SK-N-SH treated with all-trans-retinoic acid at 6 μM for 48 hours (cell line): ENCODE measurements around the gene SKIL.

Experiments used
- ATAC-seq: fragments of 200-7000 bp; cut with Tn5 transposase; 3 replicates; pipeline ENCODE4 v1.9.1; 2020; ENCODE audit warnings: mild to moderate bottlenecking, moderate library complexity
- CSDC2 ChIP-seq: fragments of 250-450 bp; sonication (Bioruptor Pico); IDR thresholded peaks from 2 replicates; pipeline ENCODE4 v1.5.0; 2020; ENCODE audit warnings: mild to moderate bottlenecking, moderate library complexity
- ESRRG ChIP-seq: fragments of 250-450 bp; sonication (Bioruptor Pico); IDR thresholded peaks from 2 replicates; pipeline ENCODE4 v1.6.1; 2021; ENCODE audit warnings: mild to moderate bottlenecking
- GLIS3 ChIP-seq: fragments of 250-450 bp; sonication (Bioruptor Pico); IDR thresholded peaks from 2 replicates; pipeline ENCODE4 v1.5.0; 2020; ENCODE audit warnings: mild to moderate bottlenecking, moderate library complexity
- OSR1 ChIP-seq: fragments of 250-450 bp; sonication (Bioruptor Pico); IDR thresholded peaks from 2 replicates; pipeline ENCODE4 v1.8.0; 2022; ENCODE audit warnings: moderate library complexity, mild to moderate bottlenecking, inconsistent platforms
- PPARA ChIP-seq: fragments of 250-450 bp; sonication (Bioruptor Pico); IDR thresholded peaks from 2 replicates; pipeline ENCODE4 v1.5.0; 2020; ENCODE audit warnings: mild to moderate bottlenecking, borderline replicate concordance
- RARB ChIP-seq: fragments of 250-450 bp; sonication (Bioruptor Pico); IDR thresholded peaks from 2 replicates; pipeline ENCODE4 v1.8.0; 2021; ENCODE audit warnings: mild to moderate bottlenecking, moderate library complexity
- SNAI2 ChIP-seq: fragments of 250-450 bp; sonication (Bioruptor Pico); IDR thresholded peaks from 2 replicates; pipeline ENCODE4 v1.5.0; 2020; ENCODE audit warnings: mild to moderate bottlenecking, moderate library complexity
- TCF4 ChIP-seq: fragments of 250-450 bp; sonication (Bioruptor Pico); IDR thresholded peaks from 2 replicates; pipeline ENCODE4 v1.8.0; 2021; ENCODE audit warnings: mild to moderate bottlenecking, moderate library complexity, borderline replicate concordance
- TOX ChIP-seq: fragments of 250-450 bp; sonication (Bioruptor Pico); IDR thresholded peaks from 2 replicates; pipeline ENCODE4 v1.8.0; 2021; ENCODE audit warnings: mild to moderate bottlenecking, moderate library complexity, borderline replicate concordance
- ZC3H10 ChIP-seq: fragments of 250-450 bp; sonication (Bioruptor Pico); IDR thresholded peaks from 2 replicates; pipeline ENCODE4 v1.5.1; 2021; ENCODE audit warnings: mild to moderate bottlenecking, moderate library complexity
- ZFP3 ChIP-seq: fragments of 250-450 bp; sonication (Bioruptor Pico); IDR thresholded peaks from 2 replicates; pipeline ENCODE4 v1.5.0; 2020; ENCODE audit warnings: mild to moderate bottlenecking, moderate library complexity
- ZFP30 ChIP-seq: fragments of 450-650 bp; formaldehyde crosslinking; IDR thresholded peaks from 2 replicates; pipeline ENCODE4 v1.5.0; 2022; ENCODE audit warnings: mild to moderate bottlenecking, moderate library complexity
- ZNF565 ChIP-seq: fragments of 450-650 bp; formaldehyde crosslinking; conservative IDR thresholded peaks from 2 replicates; pipeline ENCODE4 v1.5.0; 2020; ENCODE audit warnings: low read depth, mild to moderate bottlenecking, moderate library complexity
- ZNF70 ChIP-seq: fragments of 450-650 bp; formaldehyde crosslinking; IDR thresholded peaks from 2 replicates; pipeline ENCODE4 v1.5.0; 2020; ENCODE audit warnings: mild to moderate bottlenecking, moderate library complexity
- ZNF8 ChIP-seq: fragments of 450-650 bp; formaldehyde crosslinking; IDR thresholded peaks from 2 replicates; pipeline ENCODE4 v1.5.0; 2020; ENCODE audit warnings: mild to moderate bottlenecking, moderate library complexity
- TF ChIP-seq, protein P1 (sequence below): fragments of 250-450 bp; sonication (Bioruptor Pico); IDR thresholded peaks from 2 replicates; pipeline ENCODE4 v1.8.0; 2020; ENCODE audit warnings: mild to moderate bottlenecking, moderate library complexity, borderline replicate concordance
- TF ChIP-seq, protein P2 (sequence below): fragments of 250-450 bp; sonication (Bioruptor Pico); IDR thresholded peaks from 2 replicates; pipeline ENCODE4 v1.8.0; 2021; ENCODE audit warnings: low read depth, mild to moderate bottlenecking, moderate library complexity, borderline replicate concordance
- TF ChIP-seq, protein P3 (sequence below): fragments of 250-450 bp; sonication (Bioruptor Pico); IDR thresholded peaks from 2 replicates; pipeline ENCODE4 v1.5.1; 2021; ENCODE audit warnings: mild to moderate bottlenecking, moderate library complexity
- TF ChIP-seq, protein P4 (sequence below): fragments of 250-450 bp; sonication (Bioruptor Pico); IDR thresholded peaks from 2 replicates; pipeline ENCODE4 v1.5.1; 2020; ENCODE audit warnings: low read depth, mild to moderate bottlenecking, moderate library complexity
- TF ChIP-seq, protein P5 (sequence below): fragments of 250-450 bp; sonication (Bioruptor Pico); IDR thresholded peaks from 2 replicates; pipeline ENCODE4 v1.5.0; 2020; ENCODE audit warnings: mild to moderate bottlenecking, moderate library complexity

SKIL gene

DNA sequence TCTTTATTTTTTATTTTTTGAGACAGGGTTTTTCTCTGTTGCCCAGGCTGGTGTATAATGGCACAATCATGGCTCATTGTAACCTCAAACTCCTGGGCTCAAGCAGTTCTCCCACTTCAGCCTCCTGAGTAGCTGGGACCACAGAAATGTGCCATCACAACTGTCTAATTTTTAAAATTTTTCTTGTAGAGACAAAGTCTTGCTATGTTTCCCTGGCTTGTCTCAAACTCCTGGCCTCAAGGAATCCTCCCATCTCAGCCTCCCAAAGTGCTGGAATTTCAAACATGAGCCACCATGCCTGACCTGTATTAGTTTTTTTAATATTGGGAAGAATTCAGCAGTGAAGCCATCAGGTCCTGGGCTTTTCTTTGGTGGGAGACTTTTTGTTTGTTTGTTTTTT is 47.6 kb downstream of the SKIL start:
- TF ChIP-seq ESRRG (no peak), ZNF565 (no peak), ZNF70 (CRISPR knock-in tag) (no peak), CSDC2 (CRISPR knock-in tag) (no peak), SNAI2 (CRISPR knock-in tag) (no peak), ZNF8 (no peak), TOX (no peak), TCF4 (CRISPR knock-in tag) (no peak), ZFP30 (CRISPR knock-in tag) (no peak), OSR1 (CRISPR knock-in tag) (no peak), RARB (CRISPR knock-in tag) (no peak)
- TF ChIP-seq, protein P1, sequence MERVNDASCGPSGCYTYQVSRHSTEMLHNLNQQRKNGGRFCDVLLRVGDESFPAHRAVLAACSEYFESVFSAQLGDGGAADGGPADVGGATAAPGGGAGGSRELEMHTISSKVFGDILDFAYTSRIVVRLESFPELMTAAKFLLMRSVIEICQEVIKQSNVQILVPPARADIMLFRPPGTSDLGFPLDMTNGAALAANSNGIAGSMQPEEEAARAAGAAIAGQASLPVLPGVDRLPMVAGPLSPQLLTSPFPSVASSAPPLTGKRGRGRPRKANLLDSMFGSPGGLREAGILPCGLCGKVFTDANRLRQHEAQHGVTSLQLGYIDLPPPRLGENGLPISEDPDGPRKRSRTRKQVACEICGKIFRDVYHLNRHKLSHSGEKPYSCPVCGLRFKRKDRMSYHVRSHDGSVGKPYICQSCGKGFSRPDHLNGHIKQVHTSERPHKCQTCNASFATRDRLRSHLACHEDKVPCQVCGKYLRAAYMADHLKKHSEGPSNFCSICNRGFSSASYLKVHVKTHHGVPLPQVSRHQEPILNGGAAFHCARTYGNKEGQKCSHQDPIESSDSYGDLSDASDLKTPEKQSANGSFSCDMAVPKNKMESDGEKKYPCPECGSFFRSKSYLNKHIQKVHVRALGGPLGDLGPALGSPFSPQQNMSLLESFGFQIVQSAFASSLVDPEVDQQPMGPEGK = no peak
- TF ChIP-seq, protein P2, sequence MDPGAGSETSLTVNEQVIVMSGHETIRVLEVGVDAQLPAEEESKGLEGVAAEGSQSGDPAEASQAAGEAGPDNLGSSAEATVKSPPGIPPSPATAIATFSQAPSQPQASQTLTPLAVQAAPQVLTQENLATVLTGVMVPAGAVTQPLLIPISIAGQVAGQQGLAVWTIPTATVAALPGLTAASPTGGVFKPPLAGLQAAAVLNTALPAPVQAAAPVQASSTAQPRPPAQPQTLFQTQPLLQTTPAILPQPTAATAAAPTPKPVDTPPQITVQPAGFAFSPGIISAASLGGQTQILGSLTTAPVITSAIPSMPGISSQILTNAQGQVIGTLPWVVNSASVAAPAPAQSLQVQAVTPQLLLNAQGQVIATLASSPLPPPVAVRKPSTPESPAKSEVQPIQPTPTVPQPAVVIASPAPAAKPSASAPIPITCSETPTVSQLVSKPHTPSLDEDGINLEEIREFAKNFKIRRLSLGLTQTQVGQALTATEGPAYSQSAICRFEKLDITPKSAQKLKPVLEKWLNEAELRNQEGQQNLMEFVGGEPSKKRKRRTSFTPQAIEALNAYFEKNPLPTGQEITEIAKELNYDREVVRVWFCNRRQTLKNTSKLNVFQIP = no peak
- TF ChIP-seq, protein P3, sequence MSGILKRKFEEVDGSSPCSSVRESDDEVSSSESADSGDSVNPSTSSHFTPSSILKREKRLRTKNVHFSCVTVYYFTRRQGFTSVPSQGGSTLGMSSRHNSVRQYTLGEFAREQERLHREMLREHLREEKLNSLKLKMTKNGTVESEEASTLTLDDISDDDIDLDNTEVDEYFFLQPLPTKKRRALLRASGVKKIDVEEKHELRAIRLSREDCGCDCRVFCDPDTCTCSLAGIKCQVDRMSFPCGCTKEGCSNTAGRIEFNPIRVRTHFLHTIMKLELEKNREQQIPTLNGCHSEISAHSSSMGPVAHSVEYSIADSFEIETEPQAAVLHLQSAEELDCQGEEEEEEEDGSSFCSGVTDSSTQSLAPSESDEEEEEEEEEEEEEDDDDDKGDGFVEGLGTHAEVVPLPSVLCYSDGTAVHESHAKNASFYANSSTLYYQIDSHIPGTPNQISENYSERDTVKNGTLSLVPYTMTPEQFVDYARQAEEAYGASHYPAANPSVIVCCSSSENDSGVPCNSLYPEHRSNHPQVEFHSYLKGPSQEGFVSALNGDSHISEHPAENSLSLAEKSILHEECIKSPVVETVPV (CRISPR knock-in tag) = no peak
- TF ChIP-seq, protein P4, sequence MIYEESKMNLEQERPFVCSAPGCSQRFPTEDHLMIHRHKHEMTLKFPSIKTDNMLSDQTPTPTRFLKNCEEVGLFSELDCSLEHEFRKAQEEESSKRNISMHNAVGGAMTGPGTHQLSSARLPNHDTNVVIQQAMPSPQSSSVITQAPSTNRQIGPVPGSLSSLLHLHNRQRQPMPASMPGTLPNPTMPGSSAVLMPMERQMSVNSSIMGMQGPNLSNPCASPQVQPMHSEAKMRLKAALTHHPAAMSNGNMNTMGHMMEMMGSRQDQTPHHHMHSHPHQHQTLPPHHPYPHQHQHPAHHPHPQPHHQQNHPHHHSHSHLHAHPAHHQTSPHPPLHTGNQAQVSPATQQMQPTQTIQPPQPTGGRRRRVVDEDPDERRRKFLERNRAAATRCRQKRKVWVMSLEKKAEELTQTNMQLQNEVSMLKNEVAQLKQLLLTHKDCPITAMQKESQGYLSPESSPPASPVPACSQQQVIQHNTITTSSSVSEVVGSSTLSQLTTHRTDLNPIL = no peak
- TF ChIP-seq, protein P5, sequence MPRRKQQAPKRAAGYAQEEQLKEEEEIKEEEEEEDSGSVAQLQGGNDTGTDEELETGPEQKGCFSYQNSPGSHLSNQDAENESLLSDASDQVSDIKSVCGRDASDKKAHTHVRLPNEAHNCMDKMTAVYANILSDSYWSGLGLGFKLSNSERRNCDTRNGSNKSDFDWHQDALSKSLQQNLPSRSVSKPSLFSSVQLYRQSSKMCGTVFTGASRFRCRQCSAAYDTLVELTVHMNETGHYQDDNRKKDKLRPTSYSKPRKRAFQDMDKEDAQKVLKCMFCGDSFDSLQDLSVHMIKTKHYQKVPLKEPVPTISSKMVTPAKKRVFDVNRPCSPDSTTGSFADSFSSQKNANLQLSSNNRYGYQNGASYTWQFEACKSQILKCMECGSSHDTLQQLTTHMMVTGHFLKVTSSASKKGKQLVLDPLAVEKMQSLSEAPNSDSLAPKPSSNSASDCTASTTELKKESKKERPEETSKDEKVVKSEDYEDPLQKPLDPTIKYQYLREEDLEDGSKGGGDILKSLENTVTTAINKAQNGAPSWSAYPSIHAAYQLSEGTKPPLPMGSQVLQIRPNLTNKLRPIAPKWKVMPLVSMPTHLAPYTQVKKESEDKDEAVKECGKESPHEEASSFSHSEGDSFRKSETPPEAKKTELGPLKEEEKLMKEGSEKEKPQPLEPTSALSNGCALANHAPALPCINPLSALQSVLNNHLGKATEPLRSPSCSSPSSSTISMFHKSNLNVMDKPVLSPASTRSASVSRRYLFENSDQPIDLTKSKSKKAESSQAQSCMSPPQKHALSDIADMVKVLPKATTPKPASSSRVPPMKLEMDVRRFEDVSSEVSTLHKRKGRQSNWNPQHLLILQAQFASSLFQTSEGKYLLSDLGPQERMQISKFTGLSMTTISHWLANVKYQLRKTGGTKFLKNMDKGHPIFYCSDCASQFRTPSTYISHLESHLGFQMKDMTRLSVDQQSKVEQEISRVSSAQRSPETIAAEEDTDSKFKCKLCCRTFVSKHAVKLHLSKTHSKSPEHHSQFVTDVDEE (CRISPR knock-in tag) = no peak
- TF ChIP-seq, all 23 proteins: peak for 0
- ATAC-seq = no peak

DNA sequence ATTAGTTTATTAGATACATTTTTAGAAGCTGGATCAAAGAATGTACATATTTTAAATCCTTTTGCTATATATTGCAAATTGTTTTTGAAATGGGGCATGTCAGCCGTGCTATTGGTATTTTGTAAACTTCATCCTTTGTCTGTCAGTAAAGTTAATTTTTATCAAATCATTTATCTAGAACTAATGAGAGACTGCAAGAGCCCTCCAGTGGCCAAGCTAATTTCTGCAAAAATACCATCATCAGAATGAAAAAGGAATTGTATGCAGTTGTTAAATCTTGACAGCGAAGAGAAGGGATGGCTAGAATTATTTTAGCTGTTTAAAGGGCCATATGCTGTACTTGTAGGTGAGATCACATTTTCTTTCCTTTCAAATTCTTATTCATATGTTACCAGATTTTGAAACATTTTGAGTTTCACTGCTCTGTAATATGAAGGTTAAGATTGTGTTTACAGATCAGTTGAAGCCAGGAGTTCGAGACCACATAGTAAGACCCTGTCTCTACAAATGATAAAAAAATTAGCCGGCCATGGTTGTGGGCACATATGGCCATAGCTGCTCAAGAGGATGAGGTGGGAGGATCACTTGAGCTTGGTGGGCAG is 53.0 kb downstream of the SKIL start:
- TF ChIP-seq, protein P5 (CRISPR knock-in tag) = no peak
- TF ChIP-seq PPARA (CRISPR knock-in tag) (no peak), ZC3H10 (CRISPR knock-in tag) (no peak), SNAI2 (CRISPR knock-in tag) (no peak), OSR1 (CRISPR knock-in tag) (no peak), ZNF8 (no peak), ZFP3 (CRISPR knock-in tag) (no peak), GLIS3 (CRISPR knock-in tag) (no peak)
- TF ChIP-seq, protein P4 = no peak
- peak; percentile 33; the same call in 1 of the 3 replicates for ATAC-seq
